Measurements from ENCODE around the gene GALNT9. TPM values are rescaled to one million over a fixed set of nuclear protein-coding genes. Genes with fewer than 3 reads are reported as not detected.

Gene GALNT9
- total and polyA plus RNA-seq, 2 experiments from 2014 or later, result 3.9 to 4.7 TPM

- H3K27ac ChIP-seq, result no peak overlapping the region
- H3K4me3 ChIP-seq, result no peak overlapping the region
- H3K79me2 ChIP-seq, result no peaks in the 10 kb centered on the region
- no peaks in the 10 kb centered on the region for H3K9me2 ChIP-seq (replicated peaks; ENCODE audit: insufficient read depth)
- no peaks in the 10 kb centered on the region for H4K20me1 ChIP-seq (ENCODE audit: insufficient read depth, poor library complexity, severe bottlenecking)
- H3K4me1 ChIP-seq (ENCODE audit: insufficient read depth), result peaks cover 8% of the 10 kb centered on the region
- WGBS (ENCODE audit: low lambda C conversion rate, missing lambda C conversion rate), result 88% methylated on average over 30 of the region's 30 CpGs
- H3K9me3 ChIP-seq (ENCODE audit: low read depth), result no peaks in the 10 kb centered on the region
- TF ChIP-seq EZH2 (IDR thresholded peaks at IDR 0.05; ENCODE audit: borderline replicate concordance) (no peak), CTCF (IDR thresholded peaks at IDR 0.05; ENCODE audit: poor library complexity) (no peak), EZH2phosphoT487 (IDR thresholded peaks at IDR 0.05; ENCODE audit: low read depth, severe bottlenecking, unreplicated experiment) (no peak)
- no peaks in the 10 kb centered on the region for H3K36me3 ChIP-seq (replicated peaks; ENCODE audit: insufficient read depth, low read depth)
- peaks cover 14% of the 10 kb centered on the region for H3K27me3 ChIP-seq
- H2AFZ ChIP-seq, result no peak overlapping the region
- no peak overlapping the region for H3K4me2 ChIP-seq
- DNase-seq (ENCODE audit: low spot score), result no peak
Measured at GRCh38 chr12:132190834-132191500, 138.4 kb downstream of the GALNT9 start.

- peak; percentile 54 for DNase-seq (ENCODE audit: low spot score)
Measured at GRCh38 chr12:132190012-132190755, 139.2 kb downstream of the GALNT9 start.

GRCh38 chr12:132189378-132190011 lies 139.9 kb downstream of the GALNT9 start:
- peak; percentile 93 for DNase-seq (ENCODE audit: low spot score)
- TF ChIP-seq EZH2phosphoT487 (IDR thresholded peaks at IDR 0.05; ENCODE audit: low read depth, severe bottlenecking, unreplicated experiment) (no peak), EZH2 (IDR thresholded peaks at IDR 0.05; ENCODE audit: borderline replicate concordance) (no peak), CTCF (IDR thresholded peaks at IDR 0.05; ENCODE audit: poor library complexity) (no peak)
- Histone ChIP-seq H3K4me1 (ENCODE audit: insufficient read depth) (peaks cover 8% of the 10 kb centered on the region), H3K27me3 (peaks cover 26% of the 10 kb centered on the region), H3K79me2 (no peaks in the 10 kb centered on the region), H4K20me1 (ENCODE audit: insufficient read depth, poor library complexity, severe bottlenecking) (no peaks in the 10 kb centered on the region), H3K9me2 (replicated peaks; ENCODE audit: insufficient read depth) (no peaks in the 10 kb centered on the region), H3K4me2 (peak overlapping the region; percentile 94), H3K36me3 (replicated peaks; ENCODE audit: insufficient read depth, low read depth) (no peaks in the 10 kb centered on the region), H3K27ac (peak overlapping the region; percentile 54), H3K4me3 (peak overlapping the region; percentile 68), H3K9me3 (ENCODE audit: low read depth) (no peaks in the 10 kb centered on the region), H2AFZ (peak overlapping the region; percentile 70)
- under 1% methylated on average over 28 of the region's 69 CpGs for WGBS (ENCODE audit: low lambda C conversion rate, missing lambda C conversion rate)

More at GRCh38 chr12:132190012-132190755, 139.2 kb downstream of the GALNT9 start:
- H3K9me3 ChIP-seq (ENCODE audit: low read depth), result no peaks in the 10 kb centered on the region
- H4K20me1 ChIP-seq (ENCODE audit: insufficient read depth, poor library complexity, severe bottlenecking), result no peaks in the 10 kb centered on the region
- no peaks in the 10 kb centered on the region for H3K79me2 ChIP-seq
- H3K9me2 ChIP-seq (replicated peaks; ENCODE audit: insufficient read depth), result no peaks in the 10 kb centered on the region
- H3K4me3 ChIP-seq, result peak overlapping the region; percentile 68
- no peaks in the 10 kb centered on the region for H3K36me3 ChIP-seq (replicated peaks; ENCODE audit: insufficient read depth, low read depth)
- TF ChIP-seq EZH2 (IDR thresholded peaks at IDR 0.05; ENCODE audit: borderline replicate concordance), result no peak
- no peak for TF ChIP-seq EZH2phosphoT487 (IDR thresholded peaks at IDR 0.05; ENCODE audit: low read depth, severe bottlenecking, unreplicated experiment)
- no peak for TF ChIP-seq CTCF (IDR thresholded peaks at IDR 0.05; ENCODE audit: poor library complexity)
- peak overlapping the region; percentile 94 for H3K4me2 ChIP-seq
- peak overlapping the region; percentile 54 for H3K27ac ChIP-seq
- H3K4me1 ChIP-seq (ENCODE audit: insufficient read depth), result peaks cover 8% of the 10 kb centered on the region
- peak overlapping the region; percentile 57 for H2AFZ ChIP-seq
- WGBS (ENCODE audit: low lambda C conversion rate, missing lambda C conversion rate), result 39% methylated on average over 58 of the region's 59 CpGs
- peaks cover 21% of the 10 kb centered on the region for H3K27me3 ChIP-seq

Measured in hepatocyte (in vitro differentiated cells).